Measurements from ENCODE around the gene PPP1R13L. TPM values are rescaled to one million over a fixed set of nuclear protein-coding genes. Genes with fewer than 3 reads are reported as not detected.

PPP1R13L gene
- total RNA-seq, 1 experiment from 2014 or later = 36.4 TPM

- peaks cover 24% of the 10 kb centered on the region; the same call in 1 of the 2 replicates for H3K4me1 ChIP-seq (ENCODE audit: insufficient read depth, low read length)
- H3K36me3 ChIP-seq (ENCODE audit: low read depth, low read length) = peaks cover 4% of the 10 kb centered on the region; the same call in 1 of the 2 replicates
- no peaks in the 10 kb centered on the region for H3K9me2 ChIP-seq (replicated peaks; ENCODE audit: low read length)
- no peaks in the 10 kb centered on the region for H3K27me3 ChIP-seq (ENCODE audit: low read length)
- H3K4me2 ChIP-seq (ENCODE audit: low read length) = peak overlapping the region; percentile 84
- no peaks in the 10 kb centered on the region for H3K9me3 ChIP-seq (ENCODE audit: low read length)
- no peaks in the 10 kb centered on the region for H4K20me1 ChIP-seq (ENCODE audit: low read length)
- peak overlapping the region; percentile 95 for H3K9ac ChIP-seq (ENCODE audit: low read length)
- TF ChIP-seq EZH2phosphoT487 (IDR thresholded peaks at IDR 0.05; ENCODE audit: borderline replicate concordance, low read length) (no peak), EZH2 (IDR thresholded peaks at IDR 0.05; ENCODE audit: low read length, unreplicated experiment) (no peak), CTCF (conservative IDR thresholded peaks at IDR 0.05; ENCODE audit: low read depth, low read length) (no peak)
- H3F3A ChIP-seq (ENCODE audit: low read length, unreplicated experiment) = no peaks in the 10 kb centered on the region
- ATAC-seq (peak; percentile 64), DNase-seq (peak; percentile 89)
- intact Hi-C loops (cut with micrococcal nuclease) = loop anchor here (1.0 to 2.0 kb wide), 3 partner anchors 19 to 73 kb away; no protein-coding TSS in a partner anchor
- CTCF ChIA-PET = no interaction called here
- H3K79me2 ChIP-seq (ENCODE audit: low read length) = peaks cover 68% of the 10 kb centered on the region
- no TSS peak for BruUV-seq (replicated peaks)
- POLR2A ChIA-PET (ENCODE audit: unreplicated experiment) = interaction anchor here (0.5 kb wide), 1 partner anchor 15 kb away, joined by 4 read pairs; no protein-coding TSS in a partner anchor
- peak overlapping the region; percentile 92 for H3K27ac ChIP-seq (ENCODE audit: low read length)
- peak overlapping the region; percentile 76 for H2AFZ ChIP-seq (ENCODE audit: low read length)
- H3K4me3 ChIP-seq (ENCODE audit: low read length) = peak overlapping the region; percentile 97
Measured at GRCh38 chr19:45405435-45406225, 761 bp upstream of the PPP1R13L start.

- DNase-seq = peak; percentile 75
- TF ChIP-seq EZH2 (IDR thresholded peaks at IDR 0.05; ENCODE audit: low read length, unreplicated experiment) (no peak), CTCF (conservative IDR thresholded peaks at IDR 0.05; ENCODE audit: low read depth, low read length) (peak; percentile 79), EZH2phosphoT487 (IDR thresholded peaks at IDR 0.05; ENCODE audit: borderline replicate concordance, low read length) (no peak)
Measured at GRCh38 chr19:45403781-45404556, 900 bp downstream of the PPP1R13L start.

More at GRCh38 chr19:45403781-45404556, 900 bp downstream of the PPP1R13L start:
- Histone ChIP-seq H4K20me1 (ENCODE audit: low read length) (no peaks in the 10 kb centered on the region), H3K4me3 (ENCODE audit: low read length) (peak overlapping the region; percentile 97), H3K9me2 (replicated peaks; ENCODE audit: low read length) (no peaks in the 10 kb centered on the region), H3K27ac (ENCODE audit: low read length) (peak overlapping the region; percentile 92; the same call in 1 of the 2 replicates), H3K4me2 (ENCODE audit: low read length) (peak overlapping the region; percentile 84), H3K79me2 (ENCODE audit: low read length) (peaks cover 75% of the 10 kb centered on the region), H3K9me3 (ENCODE audit: low read length) (no peaks in the 10 kb centered on the region), H2AFZ (ENCODE audit: low read length) (peak overlapping the region; percentile 76; the same call in 1 of the 2 replicates), H3K9ac (ENCODE audit: low read length) (peak overlapping the region; percentile 95), H3K36me3 (ENCODE audit: low read depth, low read length) (peaks cover 4% of the 10 kb centered on the region; the same call in 1 of the 2 replicates), H3K27me3 (ENCODE audit: low read length) (no peaks in the 10 kb centered on the region), H3F3A (ENCODE audit: low read length, unreplicated experiment) (no peaks in the 10 kb centered on the region), H3K4me1 (ENCODE audit: insufficient read depth, low read length) (peaks cover 24% of the 10 kb centered on the region; the same call in 1 of the 2 replicates)
- no TSS peak for BruUV-seq (replicated peaks)
- ATAC-seq = peak; percentile 14; the same call in 1 of the 2 replicates
- CTCF ChIA-PET = no interaction called here
- intact Hi-C loops (cut with micrococcal nuclease) = loop anchor here (2.0 kb wide), 1 partner anchor 75 kb away; no protein-coding TSS in a partner anchor
- POLR2A ChIA-PET (ENCODE audit: unreplicated experiment) = interaction anchor here (0.6 kb wide), 1 partner anchor 31 kb away, joined by 3 read pairs; no protein-coding TSS in a partner anchor
